GM23338 (cell line): ENCODE data around the gene ASB16. TPM values are rescaled to one million over a fixed set of nuclear protein-coding genes. Genes with fewer than 3 reads are reported as not detected.

Source experiments
- ATAC-seq: fragments of 200-7000 bp; cut with Tn5 transposase; 3 replicates; pipeline ENCODE4 v1.9.1; 2020
- DNase-seq: peaks from one replicate; pipeline ENCODE4 v3.0.0-alpha.2; 2015; ENCODE audit warnings: low spot score
- H2AFZ ChIP-seq: fragments of 200-600 bp; sonication (generic); 2 replicates; pipeline ENCODE4 v1.8.0; 2016; ENCODE audit warnings: antibody characterized with exemption, mild to moderate bottlenecking, moderate library complexity
- H3F3A ChIP-seq: fragments of 200-600 bp; sonication (generic); replicated peaks from 2 replicates; pipeline ENCODE4 v1.8.0; 2017; ENCODE audit warnings: antibody characterized with exemption, mixed run types, low read depth
- H3K27ac ChIP-seq: fragments of 200-600 bp; sonication (generic); 2 replicates; pipeline ENCODE4 v1.6.1; 2016; ENCODE audit warnings: low read depth
- H3K27me3 ChIP-seq: fragments of 200-600 bp; sonication (generic); 2 replicates; pipeline ENCODE4 v1.8.0; 2016; ENCODE audit warnings: mild to moderate bottlenecking, mixed run types, moderate library complexity; ENCODE audit not compliant: insufficient read depth
- H3K36me3 ChIP-seq: fragments of 200-600 bp; sonication (generic); 2 replicates; pipeline ENCODE4 v1.8.0; 2016; ENCODE audit warnings: mild to moderate bottlenecking; ENCODE audit not compliant: insufficient read depth
- H3K4me1 ChIP-seq: fragments of 200-600 bp; sonication (generic); 2 replicates; pipeline ENCODE4 v1.8.0; 2016; ENCODE audit warnings: mild to moderate bottlenecking, moderate library complexity; ENCODE audit not compliant: insufficient read depth
- H3K4me2 ChIP-seq: fragments of 200-600 bp; sonication (generic); 2 replicates; pipeline ENCODE4 v1.7.1; 2017; ENCODE audit warnings: mixed run types
- H3K4me3 ChIP-seq: fragments of 200-600 bp; sonication (generic); 2 replicates; pipeline ENCODE4 v1.6.1; 2016; ENCODE audit warnings: mixed run types
- H3K79me2 ChIP-seq: fragments of 200-600 bp; sonication (generic); replicated peaks from 2 replicates; pipeline ENCODE4 v1.8.0; 2017; ENCODE audit warnings: mild to moderate bottlenecking; ENCODE audit not compliant: insufficient read depth
- H3K9me2 ChIP-seq: fragments of 200-600 bp; sonication (generic); 2 replicates; pipeline ENCODE4 v1.8.0; 2017; ENCODE audit not compliant: insufficient read depth
- H4K20me1 ChIP-seq: fragments of 200-600 bp; sonication (generic); replicated peaks from 2 replicates; pipeline ENCODE4 v1.8.0; 2017; ENCODE audit warnings: mild to moderate bottlenecking; ENCODE audit not compliant: insufficient read depth
- H3K27ac Mint-ChIP-seq: 2 replicates; pipeline ENCODE4 v1.8.0; 2020; ENCODE audit warnings: inconsistent platforms, mild to moderate bottlenecking, moderate library complexity, mixed read lengths
- H3K27me3 Mint-ChIP-seq: 3 replicates; pipeline ENCODE4 v1.8.0; 2022; ENCODE audit warnings: low read depth, mild to moderate bottlenecking, moderate library complexity, mixed read lengths, inconsistent platforms; ENCODE audit not compliant: insufficient read depth, poor library complexity
- H3K36me3 Mint-ChIP-seq: 3 replicates; pipeline ENCODE4 v1.8.0; 2021; ENCODE audit warnings: low read depth, mild to moderate bottlenecking, inconsistent platforms, moderate library complexity, mixed read lengths
- H3K4me1 Mint-ChIP-seq: 3 replicates; pipeline ENCODE4 v1.8.0; 2020; ENCODE audit warnings: mild to moderate bottlenecking, inconsistent platforms, mixed read lengths
- H3K4me3 Mint-ChIP-seq: 3 replicates; pipeline ENCODE4 v1.8.0; 2021; ENCODE audit warnings: moderate library complexity, mild to moderate bottlenecking, inconsistent platforms, mixed read lengths
- H3K9me3 Mint-ChIP-seq: 3 replicates; pipeline ENCODE4 v1.8.0; 2020; ENCODE audit warnings: moderate library complexity, mild to moderate bottlenecking, inconsistent platforms, mixed read lengths
- CREB1 ChIP-seq: fragments of 250-450 bp; sonication (Bioruptor Pico); IDR thresholded peaks from 2 replicates; pipeline ENCODE4 v1.5.0; 2020; ENCODE audit warnings: low read depth, mild to moderate bottlenecking, moderate library complexity
- EZH2 ChIP-seq: fragments of 200-600 bp; sonication (generic); IDR thresholded peaks from one replicate; pipeline ENCODE4 v1.8.0; 2017; ENCODE audit warnings: antibody characterized with exemption, mild to moderate bottlenecking, low read depth; ENCODE audit not compliant: unreplicated experiment
- EZH2phosphoT487 ChIP-seq: fragments of 200-600 bp; sonication (generic); IDR thresholded peaks from one replicate; pipeline ENCODE4 v1.8.1; 2018; ENCODE audit warnings: antibody characterized with exemption; ENCODE audit not compliant: unreplicated experiment
- JUNB ChIP-seq: IDR thresholded peaks from one replicate; pipeline ENCODE4 v1.6.1; 2016; ENCODE audit warnings: antibody characterized with exemption; ENCODE audit not compliant: unreplicated experiment
- NANOG ChIP-seq: IDR thresholded peaks from 2 replicates; pipeline ENCODE4 v1.6.1; 2016; ENCODE audit warnings: antibody characterized with exemption, borderline replicate concordance
- POLR2AphosphoS5 ChIP-seq: IDR thresholded peaks from 2 replicates; pipeline ENCODE4 v1.6.1; 2016; ENCODE audit warnings: antibody characterized with exemption, low read depth
- STAT1 ChIP-seq: IDR thresholded peaks from one replicate; pipeline ENCODE4 v1.6.1; 2016; ENCODE audit warnings: antibody characterized with exemption; ENCODE audit not compliant: unreplicated experiment
- ZNF114 ChIP-seq: fragments of 250-450 bp; sonication (Bioruptor Pico); IDR thresholded peaks from 2 replicates; pipeline ENCODE4 v1.5.0; 2020; ENCODE audit warnings: mild to moderate bottlenecking, moderate library complexity
- polyA plus RNA-seq: library from polyadenylated mRNA; unstranded; fragments of >200 nt; fragmentation: Nextera tagmentation; extraction: Ambion mirVana; gene quantifications from 2 replicates; pipeline ENCODE4 v1.2.1, GENCODE V29; 2016
- total RNA-seq: library from RNA; depleted of rRNA; stranded (reverse); fragments of >200 nt; shearing (Covaris generic); gene quantifications from 2 replicates; pipeline ENCODE4 v1.2.3, GENCODE V29; 2014
- TF ChIP-seq, protein P1 (sequence below): fragments of 250-450 bp; sonication (Bioruptor Pico); IDR thresholded peaks from 2 replicates; pipeline ENCODE4 v1.5.0; 2020; ENCODE audit warnings: mild to moderate bottlenecking, moderate library complexity
- TF ChIP-seq, protein P2 (sequence below): IDR thresholded peaks from 2 replicates; pipeline ENCODE4 v1.6.1; 2016; ENCODE audit warnings: antibody characterized with exemption
- TF ChIP-seq, protein P3 (sequence below): IDR thresholded peaks from one replicate; pipeline ENCODE4 v1.6.1; 2018; ENCODE audit warnings: antibody characterized with exemption; ENCODE audit not compliant: unreplicated experiment
- TF ChIP-seq, protein P4 (sequence below), 2 experiments: fragments of 200-600 bp in 1 of 2; sonication (generic) in 1 of 2; conservative IDR thresholded peaks; 2 replicates each; pipeline versions ENCODE4 v1.5.1 to v1.6.1; 2016 to 2017; ENCODE audit warnings: antibody characterized with exemption in 2 of 2, low read depth in 2 of 2, mild to moderate bottlenecking in 2 of 2, moderate library complexity in 1 of 2

Gene ASB16
- total and polyA plus RNA-seq, 2 experiments from 2014 or later, result 0.47 TPM; not detected in 1

DNA sequence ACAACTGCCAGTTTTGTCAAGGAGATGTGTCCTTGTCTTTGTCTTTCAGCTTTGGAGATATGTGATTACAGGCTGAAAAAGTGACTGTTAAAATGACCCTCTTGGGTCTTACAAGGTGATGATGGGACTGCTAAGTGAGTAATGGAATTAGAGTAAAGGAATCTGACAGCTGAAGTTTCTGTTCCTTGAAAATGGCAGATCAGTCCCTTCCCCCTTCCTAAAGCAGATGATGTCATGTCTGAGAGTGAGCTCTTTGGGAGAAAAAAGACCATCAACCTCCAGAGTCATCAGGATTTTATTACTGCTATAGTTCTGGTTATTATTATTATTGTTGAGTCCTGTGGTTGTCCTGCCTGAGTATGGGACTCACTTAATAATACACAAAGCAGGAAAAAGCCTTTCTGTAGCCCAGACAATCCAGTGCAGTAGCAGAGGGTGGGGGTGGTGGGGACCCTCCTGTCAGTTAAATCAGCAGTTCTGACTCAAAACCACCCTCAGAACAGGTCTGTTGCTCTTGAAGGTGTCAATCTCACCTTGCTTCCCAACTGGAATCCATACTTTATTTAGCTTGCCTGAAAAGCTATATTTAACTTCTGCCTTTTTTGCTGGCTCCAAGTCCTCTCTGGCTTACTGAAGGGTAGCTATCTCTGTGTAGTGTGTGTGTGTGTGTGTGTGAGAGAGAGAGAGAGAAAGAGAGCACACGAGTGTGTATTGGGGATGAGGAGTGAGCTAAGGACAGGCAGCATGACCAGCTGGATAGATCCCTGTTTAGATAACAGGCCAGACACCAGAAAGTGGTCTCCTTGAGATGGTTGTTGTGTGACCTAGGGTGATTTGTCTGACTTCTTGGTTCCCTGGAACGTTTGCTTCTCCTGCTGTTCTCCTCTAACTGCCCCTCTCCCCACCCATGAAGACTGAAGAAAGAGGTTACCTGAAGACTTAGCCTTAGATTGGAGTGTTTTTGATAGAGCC, 23.8 kb upstream of the ASB16 start:
- H3K36me3 Mint-ChIP-seq, result peaks cover 57% of the 10 kb centered on the region
- Histone ChIP-seq H3F3A (0 out of 2 replicates have a peak, but pooled peaks cover 3% of the 10 kb centered on the region), H3K4me3 (no peak overlapping the region), H3K27me3 (no peaks in the 10 kb centered on the region), H4K20me1 (peaks cover 14% of the 10 kb centered on the region), H3K36me3 (peaks cover 27% of the 10 kb centered on the region; the same call in 1 of the 2 replicates), H3K4me1 (no peaks in the 10 kb centered on the region), H3K9me2 (no peaks in the 10 kb centered on the region), H3K27ac (no peak overlapping the region), H3K79me2 (peaks cover 45% of the 10 kb centered on the region), H2AFZ (no peak overlapping the region), H3K4me2 (no peak overlapping the region)
- H3K4me1 Mint-ChIP-seq, result peaks cover 2% of the 10 kb centered on the region; the same call in 1 of the 3 replicates
- H3K9me3 Mint-ChIP-seq, result no peaks in the 10 kb centered on the region; the same call in 2 of the 3 replicates
- no peak for DNase-seq
- H3K4me3 Mint-ChIP-seq, result no peak overlapping the region
- ATAC-seq, result no peak
- peaks cover 4% of the 10 kb centered on the region for H3K27me3 Mint-ChIP-seq
- no peak for TF ChIP-seq POLR2AphosphoS5
- no peak for TF ChIP-seq EZH2phosphoT487
- TF ChIP-seq, protein P1, sequence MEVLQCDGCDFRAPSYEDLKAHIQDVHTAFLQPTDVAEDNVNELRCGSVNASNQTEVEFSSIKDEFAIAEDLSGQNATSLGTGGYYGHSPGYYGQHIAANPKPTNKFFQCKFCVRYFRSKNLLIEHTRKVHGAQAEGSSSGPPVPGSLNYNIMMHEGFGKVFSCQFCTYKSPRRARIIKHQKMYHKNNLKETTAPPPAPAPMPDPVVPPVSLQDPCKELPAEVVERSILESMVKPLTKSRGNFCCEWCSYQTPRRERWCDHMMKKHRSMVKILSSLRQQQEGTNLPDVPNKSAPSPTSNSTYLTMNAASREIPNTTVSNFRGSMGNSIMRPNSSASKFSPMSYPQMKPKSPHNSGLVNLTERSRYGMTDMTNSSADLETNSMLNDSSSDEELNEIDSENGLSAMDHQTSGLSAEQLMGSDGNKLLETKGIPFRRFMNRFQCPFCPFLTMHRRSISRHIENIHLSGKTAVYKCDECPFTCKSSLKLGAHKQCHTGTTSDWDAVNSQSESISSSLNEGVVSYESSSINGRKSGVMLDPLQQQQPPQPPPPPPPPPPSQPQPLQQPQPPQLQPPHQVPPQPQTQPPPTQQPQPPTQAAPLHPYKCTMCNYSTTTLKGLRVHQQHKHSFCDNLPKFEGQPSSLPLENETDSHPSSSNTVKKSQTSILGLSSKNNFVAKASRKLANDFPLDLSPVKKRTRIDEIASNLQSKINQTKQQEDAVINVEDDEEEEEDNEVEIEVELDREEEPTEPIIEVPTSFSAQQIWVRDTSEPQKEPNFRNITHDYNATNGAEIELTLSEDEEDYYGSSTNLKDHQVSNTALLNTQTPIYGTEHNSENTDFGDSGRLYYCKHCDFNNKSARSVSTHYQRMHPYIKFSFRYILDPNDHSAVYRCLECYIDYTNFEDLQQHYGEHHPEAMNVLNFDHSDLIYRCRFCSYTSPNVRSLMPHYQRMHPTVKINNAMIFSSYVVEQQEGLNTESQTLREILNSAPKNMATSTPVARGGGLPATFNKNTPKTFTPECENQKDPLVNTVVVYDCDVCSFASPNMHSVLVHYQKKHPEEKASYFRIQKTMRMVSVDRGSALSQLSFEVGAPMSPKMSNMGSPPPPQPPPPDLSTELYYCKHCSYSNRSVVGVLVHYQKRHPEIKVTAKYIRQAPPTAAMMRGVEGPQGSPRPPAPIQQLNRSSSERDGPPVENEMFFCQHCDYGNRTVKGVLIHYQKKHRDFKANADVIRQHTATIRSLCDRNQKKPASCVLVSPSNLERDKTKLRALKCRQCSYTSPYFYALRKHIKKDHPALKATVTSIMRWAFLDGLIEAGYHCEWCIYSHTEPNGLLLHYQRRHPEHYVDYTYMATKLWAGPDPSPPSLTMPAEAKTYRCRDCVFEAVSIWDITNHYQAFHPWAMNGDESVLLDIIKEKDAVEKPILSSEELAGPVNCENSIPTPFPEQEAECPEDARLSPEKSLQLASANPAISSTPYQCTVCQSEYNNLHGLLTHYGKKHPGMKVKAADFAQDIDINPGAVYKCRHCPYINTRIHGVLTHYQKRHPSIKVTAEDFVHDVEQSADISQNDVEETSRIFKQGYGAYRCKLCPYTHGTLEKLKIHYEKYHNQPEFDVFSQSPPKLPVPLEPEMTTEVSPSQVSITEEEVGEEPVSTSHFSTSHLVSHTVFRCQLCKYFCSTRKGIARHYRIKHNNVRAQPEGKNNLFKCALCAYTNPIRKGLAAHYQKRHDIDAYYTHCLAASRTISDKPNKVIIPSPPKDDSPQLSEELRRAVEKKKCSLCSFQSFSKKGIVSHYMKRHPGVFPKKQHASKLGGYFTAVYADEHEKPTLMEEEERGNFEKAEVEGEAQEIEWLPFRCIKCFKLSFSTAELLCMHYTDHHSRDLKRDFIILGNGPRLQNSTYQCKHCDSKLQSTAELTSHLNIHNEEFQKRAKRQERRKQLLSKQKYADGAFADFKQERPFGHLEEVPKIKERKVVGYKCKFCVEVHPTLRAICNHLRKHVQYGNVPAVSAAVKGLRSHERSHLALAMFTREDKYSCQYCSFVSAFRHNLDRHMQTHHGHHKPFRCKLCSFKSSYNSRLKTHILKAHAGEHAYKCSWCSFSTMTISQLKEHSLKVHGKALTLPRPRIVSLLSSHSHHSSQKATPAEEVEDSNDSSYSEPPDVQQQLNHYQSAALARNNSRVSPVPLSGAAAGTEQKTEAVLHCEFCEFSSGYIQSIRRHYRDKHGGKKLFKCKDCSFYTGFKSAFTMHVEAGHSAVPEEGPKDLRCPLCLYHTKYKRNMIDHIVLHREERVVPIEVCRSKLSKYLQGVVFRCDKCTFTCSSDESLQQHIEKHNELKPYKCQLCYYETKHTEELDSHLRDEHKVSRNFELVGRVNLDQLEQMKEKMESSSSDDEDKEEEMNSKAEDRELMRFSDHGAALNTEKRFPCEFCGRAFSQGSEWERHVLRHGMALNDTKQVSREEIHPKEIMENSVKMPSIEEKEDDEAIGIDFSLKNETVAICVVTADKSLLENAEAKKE (CRISPR knock-in tag), result no peak
- TF ChIP-seq NANOG, result no peak
- TF ChIP-seq ZNF114 (CRISPR knock-in tag), result no peak
- no peak for TF ChIP-seq CREB1 (CRISPR knock-in tag)
- no peak for TF ChIP-seq JUNB
- TF ChIP-seq, protein P2, sequence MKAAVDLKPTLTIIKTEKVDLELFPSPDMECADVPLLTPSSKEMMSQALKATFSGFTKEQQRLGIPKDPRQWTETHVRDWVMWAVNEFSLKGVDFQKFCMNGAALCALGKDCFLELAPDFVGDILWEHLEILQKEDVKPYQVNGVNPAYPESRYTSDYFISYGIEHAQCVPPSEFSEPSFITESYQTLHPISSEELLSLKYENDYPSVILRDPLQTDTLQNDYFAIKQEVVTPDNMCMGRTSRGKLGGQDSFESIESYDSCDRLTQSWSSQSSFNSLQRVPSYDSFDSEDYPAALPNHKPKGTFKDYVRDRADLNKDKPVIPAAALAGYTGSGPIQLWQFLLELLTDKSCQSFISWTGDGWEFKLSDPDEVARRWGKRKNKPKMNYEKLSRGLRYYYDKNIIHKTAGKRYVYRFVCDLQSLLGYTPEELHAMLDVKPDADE, result no peak
- TF ChIP-seq STAT1, result no peak
- TF ChIP-seq, protein P3, sequence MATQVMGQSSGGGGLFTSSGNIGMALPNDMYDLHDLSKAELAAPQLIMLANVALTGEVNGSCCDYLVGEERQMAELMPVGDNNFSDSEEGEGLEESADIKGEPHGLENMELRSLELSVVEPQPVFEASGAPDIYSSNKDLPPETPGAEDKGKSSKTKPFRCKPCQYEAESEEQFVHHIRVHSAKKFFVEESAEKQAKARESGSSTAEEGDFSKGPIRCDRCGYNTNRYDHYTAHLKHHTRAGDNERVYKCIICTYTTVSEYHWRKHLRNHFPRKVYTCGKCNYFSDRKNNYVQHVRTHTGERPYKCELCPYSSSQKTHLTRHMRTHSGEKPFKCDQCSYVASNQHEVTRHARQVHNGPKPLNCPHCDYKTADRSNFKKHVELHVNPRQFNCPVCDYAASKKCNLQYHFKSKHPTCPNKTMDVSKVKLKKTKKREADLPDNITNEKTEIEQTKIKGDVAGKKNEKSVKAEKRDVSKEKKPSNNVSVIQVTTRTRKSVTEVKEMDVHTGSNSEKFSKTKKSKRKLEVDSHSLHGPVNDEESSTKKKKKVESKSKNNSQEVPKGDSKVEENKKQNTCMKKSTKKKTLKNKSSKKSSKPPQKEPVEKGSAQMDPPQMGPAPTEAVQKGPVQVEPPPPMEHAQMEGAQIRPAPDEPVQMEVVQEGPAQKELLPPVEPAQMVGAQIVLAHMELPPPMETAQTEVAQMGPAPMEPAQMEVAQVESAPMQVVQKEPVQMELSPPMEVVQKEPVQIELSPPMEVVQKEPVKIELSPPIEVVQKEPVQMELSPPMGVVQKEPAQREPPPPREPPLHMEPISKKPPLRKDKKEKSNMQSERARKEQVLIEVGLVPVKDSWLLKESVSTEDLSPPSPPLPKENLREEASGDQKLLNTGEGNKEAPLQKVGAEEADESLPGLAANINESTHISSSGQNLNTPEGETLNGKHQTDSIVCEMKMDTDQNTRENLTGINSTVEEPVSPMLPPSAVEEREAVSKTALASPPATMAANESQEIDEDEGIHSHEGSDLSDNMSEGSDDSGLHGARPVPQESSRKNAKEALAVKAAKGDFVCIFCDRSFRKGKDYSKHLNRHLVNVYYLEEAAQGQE, result no peak
- no peak for TF ChIP-seq EZH2
- TF ChIP-seq, protein P4, sequence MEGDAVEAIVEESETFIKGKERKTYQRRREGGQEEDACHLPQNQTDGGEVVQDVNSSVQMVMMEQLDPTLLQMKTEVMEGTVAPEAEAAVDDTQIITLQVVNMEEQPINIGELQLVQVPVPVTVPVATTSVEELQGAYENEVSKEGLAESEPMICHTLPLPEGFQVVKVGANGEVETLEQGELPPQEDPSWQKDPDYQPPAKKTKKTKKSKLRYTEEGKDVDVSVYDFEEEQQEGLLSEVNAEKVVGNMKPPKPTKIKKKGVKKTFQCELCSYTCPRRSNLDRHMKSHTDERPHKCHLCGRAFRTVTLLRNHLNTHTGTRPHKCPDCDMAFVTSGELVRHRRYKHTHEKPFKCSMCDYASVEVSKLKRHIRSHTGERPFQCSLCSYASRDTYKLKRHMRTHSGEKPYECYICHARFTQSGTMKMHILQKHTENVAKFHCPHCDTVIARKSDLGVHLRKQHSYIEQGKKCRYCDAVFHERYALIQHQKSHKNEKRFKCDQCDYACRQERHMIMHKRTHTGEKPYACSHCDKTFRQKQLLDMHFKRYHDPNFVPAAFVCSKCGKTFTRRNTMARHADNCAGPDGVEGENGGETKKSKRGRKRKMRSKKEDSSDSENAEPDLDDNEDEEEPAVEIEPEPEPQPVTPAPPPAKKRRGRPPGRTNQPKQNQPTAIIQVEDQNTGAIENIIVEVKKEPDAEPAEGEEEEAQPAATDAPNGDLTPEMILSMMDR (conservative IDR thresholded peaks at IDR 0.05; ENCODE audit: low read depth in 2 of 2), result no peak
- no peak overlapping the region for H3K27ac Mint-ChIP-seq
